Vagina (tissue), 2 donors: ENCODE measurements around the gene ATP5PO. TPM values are rescaled to one million over a fixed set of nuclear protein-coding genes. Genes with fewer than 3 reads are reported as not detected.

Source experiments
- DNase-seq, 2 donors: peaks; one replicate each; pipeline ENCODE4 v3.0.0-alpha.2; 2017; ENCODE audit errors: extremely low spot score in 2 of 2
- H3K27ac ChIP-seq: fragments of 200-600 bp; sonication (generic); one replicate; pipeline ENCODE4 v1.5.1; 2019
- H3K27me3 ChIP-seq: fragments of 200-600 bp; sonication (generic); one replicate; pipeline ENCODE4 v1.5.1; 2019
- H3K36me3 ChIP-seq, 2 donors: fragments of 200-600 bp; sonication (generic); one replicate each; pipeline ENCODE4 v1.5.1; 2017 to 2019
- H3K4me1 ChIP-seq: fragments of 200-600 bp; sonication (generic); one replicate; pipeline ENCODE4 v1.5.1; 2019
- H3K4me3 ChIP-seq, 2 donors: fragments of 200-600 bp; sonication (generic); 1 replicate in 1 of 2; 2 replicates in 1 of 2; pipeline ENCODE4 v1.5.1; 2016 to 2019
- H3K9me3 ChIP-seq: fragments of 200-600 bp; sonication (generic); one replicate; pipeline ENCODE4 v1.5.1; 2019
- POLR2A ChIP-seq, 2 donors: fragments of 450-650 bp; IDR thresholded peaks; one replicate each; pipeline ENCODE4 v1.6.1; 2017; ENCODE audit warnings: antibody characterized with exemption in 2 of 2, mild to moderate bottlenecking in 2 of 2, moderate library complexity in 2 of 2
- POLR2AphosphoS5 ChIP-seq, 2 donors: sonication (generic); formaldehyde crosslinking; IDR thresholded peaks; one replicate each; pipeline ENCODE4 v1.9.0; 2017; ENCODE audit warnings: antibody characterized with exemption in 2 of 2, mild to moderate bottlenecking in 2 of 2, low read depth in 1 of 2; ENCODE audit not compliant: insufficient read depth in 1 of 2
- intact Hi-C: fragments of 100-400 bp; cut with DNase I; formaldehyde crosslinking; loops from one replicate; pipeline ENCODE4 v1.15.1; 2023
- total RNA-seq: library from RNA; depleted of rRNA; stranded (reverse); fragments of >200 nt; gene quantifications from one replicate; pipeline ENCODE4 v1.2.3, GENCODE V29; 2016
- TF ChIP-seq, protein P1 (sequence below), 3 experiments: fragments of 450-650 bp in 2 of 3; fragments of 200-600 bp in 1 of 3; sonication (generic) in 1 of 3; IDR thresholded peaks; one replicate each; pipeline ENCODE4 v1.5.1; 2017 to 2019; ENCODE audit warnings: antibody characterized with exemption in 3 of 3, mild to moderate bottlenecking in 2 of 3, moderate library complexity in 2 of 3

Gene ATP5PO
- total RNA-seq, 1 donor from 2014 or later, result 133 TPM

DNA sequence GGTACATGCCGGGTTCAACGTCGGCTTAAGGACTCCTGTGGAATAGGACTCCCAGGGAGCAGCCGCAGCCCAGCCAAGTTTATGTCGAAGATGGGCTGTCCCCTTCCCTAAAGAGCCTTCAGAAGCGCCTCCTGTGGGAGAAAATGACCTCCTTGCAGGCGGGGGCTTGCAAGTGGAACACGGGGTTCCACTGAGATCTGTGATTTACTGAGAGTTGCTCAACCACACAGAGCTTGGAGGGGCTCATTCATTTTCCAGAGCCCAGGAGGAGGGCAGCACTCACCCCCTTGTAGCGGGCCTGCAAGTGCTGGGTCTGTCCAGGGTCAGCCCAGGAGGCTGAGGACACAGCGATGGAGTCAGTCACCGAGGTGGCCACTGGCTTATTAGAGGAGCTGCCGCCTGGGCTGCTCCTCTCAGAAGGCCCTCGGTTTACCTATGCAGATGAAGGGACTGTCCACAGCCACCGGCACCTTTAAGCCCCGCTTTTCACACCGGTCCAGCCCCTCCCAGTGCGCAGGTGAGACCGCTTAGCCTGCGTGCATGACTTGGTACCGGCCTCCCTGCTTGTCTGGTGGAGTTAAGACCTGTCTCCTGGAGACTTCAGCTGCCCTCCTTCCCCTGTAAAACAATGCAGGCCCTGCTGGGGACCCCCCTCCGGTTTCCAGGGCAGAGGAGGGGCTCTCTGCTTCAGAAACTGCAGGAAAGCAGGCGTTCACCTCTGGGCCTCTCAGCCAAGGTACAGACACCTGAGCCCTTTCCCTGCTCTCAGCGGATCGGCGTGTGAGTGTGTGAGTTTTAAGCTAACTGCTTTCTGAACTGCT, 57.5 kb downstream of the ATP5PO start:
- Histone ChIP-seq H3K36me3 (no peaks in the 10 kb centered on the region), H3K27me3 (no peaks in the 10 kb centered on the region), H3K9me3 (no peaks in the 10 kb centered on the region), H3K4me3 (no peak overlapping the region), H3K4me1 (peaks cover 26% of the 10 kb centered on the region), H3K27ac (no peak overlapping the region)
- DNase-seq, result no peak
- intact Hi-C loops, result no loop called here
- no peak for TF ChIP-seq POLR2AphosphoS5 (IDR thresholded peaks at IDR 0.05; ENCODE audit: insufficient read depth in 1 of 2, low read depth in 1 of 2)
- TF ChIP-seq POLR2A (IDR thresholded peaks at IDR 0.05), result no peak
- TF ChIP-seq, protein P1, sequence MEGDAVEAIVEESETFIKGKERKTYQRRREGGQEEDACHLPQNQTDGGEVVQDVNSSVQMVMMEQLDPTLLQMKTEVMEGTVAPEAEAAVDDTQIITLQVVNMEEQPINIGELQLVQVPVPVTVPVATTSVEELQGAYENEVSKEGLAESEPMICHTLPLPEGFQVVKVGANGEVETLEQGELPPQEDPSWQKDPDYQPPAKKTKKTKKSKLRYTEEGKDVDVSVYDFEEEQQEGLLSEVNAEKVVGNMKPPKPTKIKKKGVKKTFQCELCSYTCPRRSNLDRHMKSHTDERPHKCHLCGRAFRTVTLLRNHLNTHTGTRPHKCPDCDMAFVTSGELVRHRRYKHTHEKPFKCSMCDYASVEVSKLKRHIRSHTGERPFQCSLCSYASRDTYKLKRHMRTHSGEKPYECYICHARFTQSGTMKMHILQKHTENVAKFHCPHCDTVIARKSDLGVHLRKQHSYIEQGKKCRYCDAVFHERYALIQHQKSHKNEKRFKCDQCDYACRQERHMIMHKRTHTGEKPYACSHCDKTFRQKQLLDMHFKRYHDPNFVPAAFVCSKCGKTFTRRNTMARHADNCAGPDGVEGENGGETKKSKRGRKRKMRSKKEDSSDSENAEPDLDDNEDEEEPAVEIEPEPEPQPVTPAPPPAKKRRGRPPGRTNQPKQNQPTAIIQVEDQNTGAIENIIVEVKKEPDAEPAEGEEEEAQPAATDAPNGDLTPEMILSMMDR (IDR thresholded peaks at IDR 0.05), result no peak

DNA sequence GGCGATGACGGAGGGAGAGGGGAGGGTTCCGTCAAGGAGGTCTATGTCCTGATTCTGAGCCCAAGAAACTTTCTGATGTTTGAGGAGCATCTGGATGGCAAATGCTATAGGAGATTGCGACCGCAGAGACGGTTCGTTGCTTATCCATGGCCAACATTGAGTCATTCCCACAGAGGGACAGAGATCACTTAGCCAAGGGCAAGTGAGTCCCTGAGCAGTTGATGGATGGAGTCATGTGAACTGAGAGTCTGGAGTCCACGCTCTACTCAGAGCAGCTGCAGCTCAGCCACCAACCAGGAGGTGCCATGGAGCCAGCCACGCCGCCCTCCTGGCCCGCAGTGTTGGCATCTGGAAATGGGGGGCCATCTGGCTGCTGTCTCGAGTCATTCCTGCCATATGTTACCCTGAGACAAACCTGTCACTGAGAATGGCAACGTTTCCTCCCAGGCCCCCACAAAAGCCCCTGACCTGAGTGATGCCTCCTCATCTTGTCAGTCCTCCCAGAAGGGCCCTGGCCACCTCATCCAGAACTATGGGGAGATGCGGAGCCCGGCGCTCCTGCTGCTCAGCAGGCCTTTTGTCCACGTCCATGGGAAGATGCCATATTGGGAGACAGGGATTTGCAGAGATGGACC, 58.6 kb downstream of the ATP5PO start:
- TF ChIP-seq POLR2A (IDR thresholded peaks at IDR 0.05), result no peak
- no peak overlapping the region for H3K4me3 ChIP-seq
- intact Hi-C loops, result no loop called here
- no peak overlapping the region for H3K27ac ChIP-seq
- no peaks in the 10 kb centered on the region for H3K9me3 ChIP-seq
- peaks cover 26% of the 10 kb centered on the region for H3K4me1 ChIP-seq
- no peaks in the 10 kb centered on the region for H3K27me3 ChIP-seq
- no peaks in the 10 kb centered on the region for H3K36me3 ChIP-seq
- no peak for DNase-seq

GRCh38 chr21:33855190-33855589, 60.4 kb downstream of the ATP5PO start:
- no peak for TF ChIP-seq POLR2AphosphoS5 (IDR thresholded peaks at IDR 0.05; ENCODE audit: insufficient read depth in 1 of 2, low read depth in 1 of 2)
- TF ChIP-seq POLR2A (IDR thresholded peaks at IDR 0.05), result no peak
- TF ChIP-seq, protein P1 (IDR thresholded peaks at IDR 0.05), result no peak
- no peak for DNase-seq
- Histone ChIP-seq H3K4me1 (peaks cover 26% of the 10 kb centered on the region), H3K4me3 (no peak overlapping the region), H3K9me3 (no peaks in the 10 kb centered on the region), H3K36me3 (no peaks in the 10 kb centered on the region), H3K27ac (no peak overlapping the region), H3K27me3 (no peaks in the 10 kb centered on the region)
- intact Hi-C loops, result no loop called here

GRCh38 chr21:33854604-33855003, 61.0 kb downstream of the ATP5PO start:
- no peak for TF ChIP-seq POLR2A (IDR thresholded peaks at IDR 0.05)
- TF ChIP-seq, protein P1 (IDR thresholded peaks at IDR 0.05), result no peak
- TF ChIP-seq POLR2AphosphoS5 (IDR thresholded peaks at IDR 0.05; ENCODE audit: insufficient read depth in 1 of 2, low read depth in 1 of 2), result no peak
- DNase-seq, result no peak
- no peaks in the 10 kb centered on the region for H3K9me3 ChIP-seq
- intact Hi-C loops, result no loop called here
- H3K4me3 ChIP-seq, result no peak overlapping the region
- peaks cover 26% of the 10 kb centered on the region for H3K4me1 ChIP-seq
- H3K36me3 ChIP-seq, result no peaks in the 10 kb centered on the region
- H3K27me3 ChIP-seq, result no peaks in the 10 kb centered on the region
- no peak overlapping the region for H3K27ac ChIP-seq

Other genes starting within 250 kb of the ATP5PO start
- 23.3 TPM for gene MRPS6, start 157.8 kb upstream of the ATP5PO start, total RNA-seq
- 17.9 TPM for gene SLC5A3, start 157.8 kb upstream of the ATP5PO start, total RNA-seq